BJ (cell line): ENCODE measurements around the gene CD37. TPM values are rescaled to one million over a fixed set of nuclear protein-coding genes. Genes with fewer than 3 reads are reported as not detected.

Experiments
- CTCF ChIA-PET: fragments of 350-600 bp; formaldehyde crosslinking; extraction: SDS; loops from one replicate; lab custom pipeline; 2021; ENCODE audit warnings: antibody characterized with exemption, inconsistent platforms; lab: Yijun Ruan, JAX
- POLR2A ChIA-PET: fragments of 300-600 bp; sonication (Branson Sonifier 250); formaldehyde crosslinking; extraction: SDS; loops from one replicate; lab custom pipeline; 2021; ENCODE audit warnings: antibody characterized with exemption; lab: Charles Lee
- DNase-seq: peaks from one replicate; pipeline ENCODE4 v3.0.0-alpha.2; 2011; ENCODE audit warnings: low read depth
- H3K27me3 ChIP-seq: 2 replicates; pipeline ENCODE4 v1.6.0; 2011; ENCODE audit warnings: low read length; ENCODE audit not compliant: control insufficient read depth, insufficient read depth
- H3K36me3 ChIP-seq: 2 replicates; pipeline ENCODE4 v1.5.1; 2011; ENCODE audit warnings: low read length; ENCODE audit not compliant: control insufficient read depth, insufficient read depth
- H3K4me3 ChIP-seq: 2 replicates; pipeline ENCODE4 v1.5.1; 2011; ENCODE audit warnings: low read depth, mild to moderate bottlenecking, control low read depth, low read length
- polyA plus RNA-seq: library from polyadenylated mRNA; depleted of rRNA; stranded (reverse); fragments of >200 nt; gene quantifications from 2 replicates; pipeline ENCODE4 v1.2.3, GENCODE V29; 2011
- TF ChIP-seq, protein P1 (sequence below): IDR thresholded peaks from 2 replicates; pipeline ENCODE4 v1.5.1; 2011; ENCODE audit warnings: low read depth, mild to moderate bottlenecking, control low read depth, inconsistent platforms, low read length, moderate library complexity; ENCODE audit not compliant: insufficient read depth

Gene CD37
- polyA plus RNA-seq, 1 experiment = not detected

DNA sequence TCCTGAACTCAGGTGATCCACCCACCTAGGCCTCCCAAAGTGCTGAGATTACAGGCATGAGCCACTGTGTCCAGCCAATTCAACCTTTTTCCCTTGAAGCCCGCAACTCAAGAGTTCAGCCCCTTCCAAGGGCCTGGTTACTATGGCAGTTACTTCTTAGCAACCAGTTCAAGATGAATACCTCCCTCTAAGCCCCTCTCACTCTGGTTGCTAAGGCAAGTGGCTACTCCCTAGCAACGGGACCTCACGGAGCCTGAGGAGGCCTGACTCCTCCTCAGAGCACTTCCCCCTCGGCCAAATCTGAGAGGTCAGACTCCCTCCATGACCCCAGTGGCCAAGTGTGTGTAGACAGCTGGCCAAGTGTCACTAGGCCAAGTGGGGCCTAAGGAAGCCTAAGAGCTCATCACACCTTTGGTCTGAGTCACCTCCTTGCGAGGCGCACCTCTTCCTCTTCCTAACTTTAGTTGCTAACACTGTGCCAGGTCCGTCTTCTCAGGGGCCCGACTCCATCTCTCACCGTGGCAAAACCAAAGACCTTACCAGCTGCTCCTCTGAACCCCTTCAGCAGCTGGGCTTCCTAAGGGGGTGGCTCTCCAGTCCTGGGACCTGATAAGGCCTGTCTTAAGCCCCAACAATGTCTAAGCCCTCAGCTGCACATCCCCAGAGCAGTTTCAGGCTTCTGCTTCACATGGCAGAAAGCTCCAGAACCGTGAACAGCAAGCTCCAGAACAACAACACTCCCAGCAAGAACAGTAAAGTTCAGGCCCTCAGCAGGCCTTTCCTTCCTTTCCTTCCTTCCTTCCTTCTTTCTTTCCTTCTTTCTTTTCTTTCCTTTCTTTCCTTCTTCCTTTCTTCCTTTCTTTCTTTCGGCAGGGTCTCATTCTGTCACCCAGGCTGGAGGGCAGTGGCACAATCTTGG lies 9.6 kb downstream of the CD37 start:
- CTCF ChIA-PET = no interaction called here
- Histone ChIP-seq H3K36me3 (peaks cover 27% of the 10 kb centered on the region), H3K27me3 (no peaks in the 10 kb centered on the region), H3K4me3 (no peak overlapping the region)
- TF ChIP-seq, protein P1, sequence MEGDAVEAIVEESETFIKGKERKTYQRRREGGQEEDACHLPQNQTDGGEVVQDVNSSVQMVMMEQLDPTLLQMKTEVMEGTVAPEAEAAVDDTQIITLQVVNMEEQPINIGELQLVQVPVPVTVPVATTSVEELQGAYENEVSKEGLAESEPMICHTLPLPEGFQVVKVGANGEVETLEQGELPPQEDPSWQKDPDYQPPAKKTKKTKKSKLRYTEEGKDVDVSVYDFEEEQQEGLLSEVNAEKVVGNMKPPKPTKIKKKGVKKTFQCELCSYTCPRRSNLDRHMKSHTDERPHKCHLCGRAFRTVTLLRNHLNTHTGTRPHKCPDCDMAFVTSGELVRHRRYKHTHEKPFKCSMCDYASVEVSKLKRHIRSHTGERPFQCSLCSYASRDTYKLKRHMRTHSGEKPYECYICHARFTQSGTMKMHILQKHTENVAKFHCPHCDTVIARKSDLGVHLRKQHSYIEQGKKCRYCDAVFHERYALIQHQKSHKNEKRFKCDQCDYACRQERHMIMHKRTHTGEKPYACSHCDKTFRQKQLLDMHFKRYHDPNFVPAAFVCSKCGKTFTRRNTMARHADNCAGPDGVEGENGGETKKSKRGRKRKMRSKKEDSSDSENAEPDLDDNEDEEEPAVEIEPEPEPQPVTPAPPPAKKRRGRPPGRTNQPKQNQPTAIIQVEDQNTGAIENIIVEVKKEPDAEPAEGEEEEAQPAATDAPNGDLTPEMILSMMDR = no peak
- POLR2A ChIA-PET = no interaction called here
- DNase-seq = no peak

DNA sequence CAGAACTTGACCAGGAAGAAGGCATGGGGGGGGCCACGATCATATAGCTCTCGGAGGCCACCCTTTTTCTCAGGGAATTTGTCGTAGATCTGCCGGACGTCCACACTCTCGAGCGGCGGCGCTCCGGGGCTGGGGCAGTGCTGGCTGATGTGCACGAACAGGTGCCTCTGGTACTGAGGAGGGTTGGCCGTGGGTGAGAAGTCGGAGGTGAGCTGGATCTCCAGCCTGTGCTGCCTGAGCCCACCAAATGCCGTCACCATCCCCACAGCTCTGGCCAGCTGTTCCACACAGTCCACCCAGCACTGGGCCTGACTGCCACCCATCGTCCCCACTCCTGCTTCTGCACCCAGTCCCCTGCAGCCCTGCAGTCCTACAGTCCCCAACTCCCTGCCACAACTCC lies 12.0 kb downstream of the CD37 start:
- Histone ChIP-seq H3K27me3 (no peaks in the 10 kb centered on the region), H3K4me3 (no peak overlapping the region), H3K36me3 (peaks cover 35% of the 10 kb centered on the region)
- CTCF ChIA-PET = interaction anchor here (0.7 to 1.2 kb wide), 2 partner anchors 46 to 134 kb away, joined by 3 to 4 read pairs; no protein-coding TSS in a partner anchor
- TF ChIP-seq, protein P1 = no peak
- no peak for DNase-seq
- POLR2A ChIA-PET = no interaction called here

DNA sequence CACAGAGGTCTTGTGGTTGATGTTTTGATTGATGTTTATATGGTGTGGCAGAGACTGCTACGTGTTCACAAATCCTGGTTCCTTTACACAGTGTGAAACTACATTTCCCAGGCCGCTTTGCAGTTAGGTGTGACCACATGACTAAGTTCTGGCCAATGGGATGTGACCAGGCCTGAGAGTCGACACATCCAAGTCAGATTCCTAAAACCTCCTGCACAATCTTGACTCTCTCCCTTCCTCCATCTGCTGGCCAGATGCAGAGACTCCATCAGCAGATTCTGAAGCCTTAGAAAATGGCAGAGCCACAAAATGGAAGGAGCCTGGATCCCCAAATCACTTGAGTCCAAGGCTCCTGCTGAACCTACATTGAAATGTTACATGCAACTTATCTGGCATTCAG lies 12.6 kb downstream of the CD37 start:
- ChIA-PET POLR2A (no interaction called here), CTCF (interaction anchor here (0.6 to 1.2 kb wide), 3 partner anchors 47 to 366 kb away, joined by 3 to 4 read pairs (median 3); no protein-coding TSS in a partner anchor)
- TF ChIP-seq, protein P1 = peak; percentile 27; the same call in 1 of the 2 replicates
- Histone ChIP-seq H3K27me3 (no peaks in the 10 kb centered on the region), H3K4me3 (no peak overlapping the region), H3K36me3 (peaks cover 30% of the 10 kb centered on the region)
- DNase-seq = peak; percentile 65

DNA sequence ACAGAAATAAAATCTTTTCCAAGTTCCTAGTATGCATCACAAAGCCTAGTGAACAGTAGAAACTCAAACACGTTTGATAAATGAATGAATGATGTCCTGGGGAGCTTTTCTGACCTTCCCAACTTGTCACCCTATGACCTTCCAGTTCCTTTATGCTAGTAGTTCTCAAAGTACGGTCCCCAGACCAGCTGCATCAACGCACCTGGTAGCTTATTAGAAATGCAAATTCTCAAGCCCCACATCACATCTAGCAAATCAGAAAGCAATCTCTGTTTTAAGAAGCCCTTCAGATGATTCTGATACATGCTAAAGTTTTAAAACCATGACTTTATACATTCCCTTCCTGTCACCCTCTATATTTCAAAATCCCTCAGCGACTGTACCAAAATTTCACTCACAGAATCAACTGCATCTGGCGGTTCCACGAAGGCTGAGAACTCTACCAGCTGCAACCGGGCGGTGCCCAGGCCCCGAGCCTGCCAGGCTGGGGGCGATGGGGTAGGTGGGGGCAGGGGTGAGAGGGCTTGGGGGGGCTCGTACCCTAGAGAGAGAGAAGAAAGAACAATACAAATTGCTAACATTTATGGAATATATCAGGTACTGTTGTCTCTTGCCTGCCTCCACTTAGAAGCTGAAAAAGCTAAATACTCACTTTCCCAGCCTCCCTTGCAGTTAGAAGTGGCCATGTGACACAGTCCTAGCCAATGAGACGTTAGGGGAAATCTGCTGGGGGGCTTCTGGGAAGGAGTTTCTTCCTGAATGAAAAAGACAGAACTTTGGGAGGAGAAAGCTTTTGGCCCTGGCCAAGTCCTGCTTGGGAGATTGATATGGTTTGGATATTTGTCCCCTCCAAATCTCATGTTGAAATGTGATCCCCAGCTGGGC lies 13.3 kb downstream of the CD37 start:
- peaks cover 27% of the 10 kb centered on the region for H3K36me3 ChIP-seq
- no peak for DNase-seq

More for the DNA sequence above, 13.3 kb downstream of the CD37 start:
- TF ChIP-seq, protein P1 = no peak
- no peak overlapping the region for H3K4me3 ChIP-seq
- H3K27me3 ChIP-seq = no peaks in the 10 kb centered on the region
- ChIA-PET POLR2A (no interaction called here), CTCF (interaction anchor here (0.6 kb wide), 1 partner anchor 366 kb away, joined by 3 read pairs; no protein-coding TSS in a partner anchor)
